T-helper 17 cell (primary cell): ENCODE data around the gene F10. TPM values are rescaled to one million over a fixed set of nuclear protein-coding genes. Genes with fewer than 3 reads are reported as not detected.
"Not testable (repeated sequence)": the region's sequence is repeated elsewhere in the genome, so short reads cannot be mapped to it uniquely, and the experiment has no call there.

Experiments used
- ATAC-seq: fragments of 150-1000 bp; cut with Tn5 transposase; 2 replicates; pipeline ENCODE4 v1.10.0; 2021; ENCODE audit warnings: mild to moderate bottlenecking, moderate library complexity
- DNase-seq, 3 donors: peaks; one replicate each; pipeline versions ENCODE4 v3.0.0 to v3.0.0-alpha.2; 2020 to 2021
- H3K9me3 ChIP-seq: one replicate; pipeline ENCODE4 v1.7.0; 2013; ENCODE audit warnings: low read length, mild to moderate bottlenecking; ENCODE audit not compliant: control insufficient read depth, poor library complexity, severe bottlenecking
- H3K27ac Mint-ChIP-seq: one replicate; pipeline ENCODE4 v1.8.0; 2022; ENCODE audit warnings: mild to moderate bottlenecking, moderate library complexity, mixed read lengths
- H3K27me3 Mint-ChIP-seq: one replicate; pipeline ENCODE4 v1.8.0; 2022; ENCODE audit warnings: mixed read lengths
- H3K36me3 Mint-ChIP-seq: one replicate; pipeline ENCODE4 v1.8.0; 2022; ENCODE audit warnings: low read depth, mixed read lengths
- H3K4me1 Mint-ChIP-seq: one replicate; pipeline ENCODE4 v1.8.0; 2022; ENCODE audit warnings: mild to moderate bottlenecking, mixed read lengths
- H3K4me3 Mint-ChIP-seq: one replicate; pipeline ENCODE4 v1.8.0; 2022; ENCODE audit warnings: mild to moderate bottlenecking, moderate library complexity, mixed read lengths
- total RNA-seq, 4 donors: library from RNA in 2 of 4; stranded (reverse) in 2 of 4; gene quantifications; one replicate each; pipeline ENCODE4 v1.2.3 and lab custom pipeline; 2022 to 2026

The F10 gene
- total RNA-seq, 2 donors from 2014 or later, result not detected

GRCh38 chr13:113157206-113157928 is 34.8 kb downstream of the F10 start:
- Mint-ChIP-seq H3K27me3 (no peaks in the 10 kb centered on the region), H3K4me3 (no peak overlapping the region), H3K4me1 (peaks cover 24% of the 10 kb centered on the region), H3K27ac (peak overlapping the region; percentile 3), H3K36me3 (peaks cover 2% of the 10 kb centered on the region)
- DNase-seq (no peak), ATAC-seq (no peak)
- H3K9me3 ChIP-seq, result no peaks in the 10 kb centered on the region

GRCh38 chr13:113157929-113158747 is 35.5 kb downstream of the F10 start, which contains the start of gene PROZ:
PROZ (plus strand) TSS chr13:113158648; CDS start chr13:113158661, 13 bp downstream.
- ATAC-seq (no peak), DNase-seq (no peak)
- no peaks in the 10 kb centered on the region for H3K9me3 ChIP-seq
- H3K27ac Mint-ChIP-seq, result peak within 1 kb of the TSS; percentile 80
- H3K36me3 Mint-ChIP-seq, result no peaks in the 10 kb centered on the region
- peaks cover 21% of the 10 kb centered on the region for H3K4me1 Mint-ChIP-seq
- H3K4me3 Mint-ChIP-seq, result no peak within 1 kb of the TSS
- no peaks in the 10 kb centered on the region for H3K27me3 Mint-ChIP-seq

GRCh38 chr13:113158946-113159345 is 36.3 kb downstream of the F10 start:
- Mint-ChIP-seq H3K27me3 (no peaks in the 10 kb centered on the region), H3K36me3 (no peaks in the 10 kb centered on the region), H3K4me1 (peaks cover 24% of the 10 kb centered on the region), H3K27ac (no peak overlapping the region), H3K4me3 (no peak overlapping the region)
- ATAC-seq (no peak), DNase-seq (no peak)
- H3K9me3 ChIP-seq, result no peaks in the 10 kb centered on the region

GRCh38 chr13:113159701-113160100 is 37.1 kb downstream of the F10 start:
- H3K27me3 Mint-ChIP-seq, result no peaks in the 10 kb centered on the region
- ATAC-seq (no peak), DNase-seq (no peak)
- H3K4me1 Mint-ChIP-seq, result peaks cover 24% of the 10 kb centered on the region
- peak overlapping the region; percentile 80 for H3K27ac Mint-ChIP-seq
- H3K36me3 Mint-ChIP-seq, result no peaks in the 10 kb centered on the region
- no peak overlapping the region for H3K4me3 Mint-ChIP-seq
- no peaks in the 10 kb centered on the region for H3K9me3 ChIP-seq

- Mint-ChIP-seq H3K4me1 (peaks cover 32% of the 10 kb centered on the region), H3K36me3 (no peaks in the 10 kb centered on the region), H3K27ac (peak overlapping the region; percentile 80), H3K4me3 (peak overlapping the region; percentile 70), H3K27me3 (no peaks in the 10 kb centered on the region)
- H3K9me3 ChIP-seq, result no peaks in the 10 kb centered on the region
- ATAC-seq, result no peak
- DNase-seq, result no peak
Measured at GRCh38 chr13:113160983-113161382, 38.4 kb downstream of the F10 start.

- H3K9me3 ChIP-seq, result no peaks in the 10 kb centered on the region
- ATAC-seq (no peak), DNase-seq (no peak)
- Mint-ChIP-seq H3K27me3 (no peaks in the 10 kb centered on the region), H3K27ac (peak overlapping the region; percentile 80), H3K4me1 (peaks cover 37% of the 10 kb centered on the region), H3K36me3 (no peaks in the 10 kb centered on the region), H3K4me3 (peak overlapping the region; percentile 70)
Measured at GRCh38 chr13:113161433-113161832, 38.8 kb downstream of the F10 start.

GRCh38 chr13:113161975-113162374 is 39.4 kb downstream of the F10 start:
- H3K4me1 Mint-ChIP-seq, result peaks cover 37% of the 10 kb centered on the region
- not testable (repeated sequence) for H3K27ac Mint-ChIP-seq, H3K27me3 Mint-ChIP-seq, DNase-seq, H3K9me3 ChIP-seq, H3K4me3 Mint-ChIP-seq, H3K36me3 Mint-ChIP-seq, ATAC-seq

GRCh38 chr13:113162783-113163685 is 40.4 kb downstream of the F10 start:
- ATAC-seq (peak; percentile 59), DNase-seq (no peak)
- H3K9me3 ChIP-seq, result no peaks in the 10 kb centered on the region
- Mint-ChIP-seq H3K4me1 (peaks cover 36% of the 10 kb centered on the region), H3K27ac (peak overlapping the region; percentile 53), H3K36me3 (no peaks in the 10 kb centered on the region), H3K27me3 (no peaks in the 10 kb centered on the region), H3K4me3 (peak overlapping the region; percentile 81)

GRCh38 chr13:113164492-113164891 is 41.9 kb downstream of the F10 start:
- DNase-seq (no peak), ATAC-seq (peak; percentile 21)
- no peaks in the 10 kb centered on the region for H3K9me3 ChIP-seq
- Mint-ChIP-seq H3K4me1 (peaks cover 33% of the 10 kb centered on the region), H3K36me3 (peaks cover 3% of the 10 kb centered on the region), H3K27me3 (no peaks in the 10 kb centered on the region), H3K27ac (no peak overlapping the region), H3K4me3 (peak overlapping the region; percentile 41)

GRCh38 chr13:113166266-113166665 is 43.7 kb downstream of the F10 start:
- ATAC-seq, result no peak
- H3K4me3 Mint-ChIP-seq, result no peak overlapping the region

GRCh38 chr13:113166681-113167080 is 44.1 kb downstream of the F10 start:
- DNase-seq (no peak), ATAC-seq (no peak)
- H3K9me3 ChIP-seq, result no peaks in the 10 kb centered on the region
- no peak overlapping the region for H3K27ac Mint-ChIP-seq
- peaks cover 29% of the 10 kb centered on the region for H3K4me1 Mint-ChIP-seq
- no peaks in the 10 kb centered on the region for H3K27me3 Mint-ChIP-seq
- H3K4me3 Mint-ChIP-seq, result no peak overlapping the region
- peaks cover 4% of the 10 kb centered on the region for H3K36me3 Mint-ChIP-seq

More at GRCh38 chr13:113166266-113166665, 43.7 kb downstream of the F10 start:
- Mint-ChIP-seq H3K27ac (no peak overlapping the region), H3K36me3 (peaks cover 4% of the 10 kb centered on the region), H3K27me3 (no peaks in the 10 kb centered on the region), H3K4me1 (peaks cover 30% of the 10 kb centered on the region)
- no peaks in the 10 kb centered on the region for H3K9me3 ChIP-seq
- no peak for DNase-seq

GRCh38 chr13:113167155-113167554 is 44.6 kb downstream of the F10 start:
- Mint-ChIP-seq H3K4me3 (no peak overlapping the region), H3K27ac (no peak overlapping the region), H3K27me3 (no peaks in the 10 kb centered on the region), H3K4me1 (peaks cover 29% of the 10 kb centered on the region), H3K36me3 (peaks cover 4% of the 10 kb centered on the region)
- ATAC-seq, result no peak
- no peak for DNase-seq
- H3K9me3 ChIP-seq, result no peaks in the 10 kb centered on the region

GRCh38 chr13:113167575-113167974 is 45.0 kb downstream of the F10 start:
- Mint-ChIP-seq H3K27me3 (no peaks in the 10 kb centered on the region), H3K27ac (no peak overlapping the region), H3K4me3 (no peak overlapping the region)

More at GRCh38 chr13:113167575-113167974, 45.0 kb downstream of the F10 start:
- H3K9me3 ChIP-seq, result no peaks in the 10 kb centered on the region
- H3K36me3 Mint-ChIP-seq, result peaks cover 4% of the 10 kb centered on the region
- DNase-seq (no peak), ATAC-seq (no peak)
- H3K4me1 Mint-ChIP-seq, result peaks cover 29% of the 10 kb centered on the region
